ENCODE measurements around the gene CAD.

DNA sequence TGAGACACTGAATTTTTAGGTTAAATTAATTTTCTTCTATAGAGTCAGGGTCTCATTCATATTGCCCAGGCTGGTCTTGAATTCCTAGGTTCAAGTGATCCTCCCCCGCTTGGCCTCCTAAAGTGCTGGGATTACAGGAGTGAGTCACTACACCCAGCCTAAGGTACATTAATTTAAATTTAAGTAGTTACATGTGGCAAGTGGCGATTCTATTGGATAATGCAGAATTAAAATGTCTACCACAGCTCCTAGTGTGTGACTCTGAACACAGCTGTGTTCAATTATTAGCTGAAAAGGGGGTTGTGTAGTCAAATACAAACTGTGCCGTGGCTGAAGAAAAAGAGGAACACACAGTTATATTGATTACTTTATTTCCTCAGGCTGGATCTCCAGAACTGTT, 2.2 kb upstream of the CAD start:
- TF ChIP-seq CTCF (IDR thresholded peaks at IDR 0.05) (no peak), POLR2A (IDR thresholded peaks at IDR 0.05) (no peak)

Measured in lower leg skin (tissue), 3 donors.